Prostate gland (tissue), 2 donors: ENCODE results near the gene CDK10.

Experiments
- POLR2A ChIP-seq: fragments of 450-650 bp; IDR thresholded peaks from one replicate; pipeline ENCODE4 v1.6.1; 2016; ENCODE audit warnings: antibody characterized with exemption, mild to moderate bottlenecking
- TF ChIP-seq, protein P1 (sequence below), 4 experiments: fragments of 200-600 bp in 2 of 4; fragments of 450-650 bp in 2 of 4; sonication (generic) in 2 of 4; IDR thresholded peaks; 1 replicate in 3 of 4; 2 replicates in 1 of 4; pipeline ENCODE4 v1.5.1; 2016 to 2019; ENCODE audit warnings: antibody characterized with exemption in 4 of 4, mild to moderate bottlenecking in 2 of 4, moderate library complexity in 2 of 4

DNA sequence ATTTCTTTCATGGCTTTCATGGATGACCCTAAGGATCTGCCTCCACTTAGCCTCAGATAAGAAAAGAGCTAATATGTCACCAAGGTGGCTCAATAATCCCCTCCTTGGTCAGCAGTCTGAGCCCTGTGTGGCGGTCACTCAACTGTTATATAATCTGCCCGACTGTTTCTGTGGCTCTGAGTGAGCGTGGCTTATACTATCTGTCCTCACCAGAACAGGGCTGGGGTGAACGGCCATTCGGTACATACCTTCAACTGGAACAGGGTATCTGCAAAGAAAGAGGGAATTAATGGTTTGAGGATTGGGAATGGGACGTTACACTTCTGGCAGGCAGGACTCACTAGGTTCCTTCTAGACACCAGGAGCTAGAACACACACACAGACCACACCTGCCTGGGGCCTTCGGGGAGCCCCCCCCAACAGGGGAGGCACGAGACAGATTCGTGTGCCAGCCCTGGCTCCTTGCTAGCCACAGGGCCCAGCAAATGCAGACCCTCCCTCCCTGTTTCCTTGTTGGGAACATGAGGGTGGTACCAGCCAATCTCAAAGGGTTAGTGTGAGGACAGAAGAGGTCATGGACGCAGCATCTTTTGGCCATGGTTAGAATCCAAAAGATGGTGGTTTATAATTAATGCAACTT lies 32.7 kb upstream of the CDK10 start:
- TF ChIP-seq, protein P1, sequence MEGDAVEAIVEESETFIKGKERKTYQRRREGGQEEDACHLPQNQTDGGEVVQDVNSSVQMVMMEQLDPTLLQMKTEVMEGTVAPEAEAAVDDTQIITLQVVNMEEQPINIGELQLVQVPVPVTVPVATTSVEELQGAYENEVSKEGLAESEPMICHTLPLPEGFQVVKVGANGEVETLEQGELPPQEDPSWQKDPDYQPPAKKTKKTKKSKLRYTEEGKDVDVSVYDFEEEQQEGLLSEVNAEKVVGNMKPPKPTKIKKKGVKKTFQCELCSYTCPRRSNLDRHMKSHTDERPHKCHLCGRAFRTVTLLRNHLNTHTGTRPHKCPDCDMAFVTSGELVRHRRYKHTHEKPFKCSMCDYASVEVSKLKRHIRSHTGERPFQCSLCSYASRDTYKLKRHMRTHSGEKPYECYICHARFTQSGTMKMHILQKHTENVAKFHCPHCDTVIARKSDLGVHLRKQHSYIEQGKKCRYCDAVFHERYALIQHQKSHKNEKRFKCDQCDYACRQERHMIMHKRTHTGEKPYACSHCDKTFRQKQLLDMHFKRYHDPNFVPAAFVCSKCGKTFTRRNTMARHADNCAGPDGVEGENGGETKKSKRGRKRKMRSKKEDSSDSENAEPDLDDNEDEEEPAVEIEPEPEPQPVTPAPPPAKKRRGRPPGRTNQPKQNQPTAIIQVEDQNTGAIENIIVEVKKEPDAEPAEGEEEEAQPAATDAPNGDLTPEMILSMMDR (IDR thresholded peaks at IDR 0.05) = no peak
- TF ChIP-seq POLR2A = no peak
